Muscle of leg (tissue), 11 donors: ENCODE results near the gene SH3RF1. TPM values are rescaled to one million over a fixed set of nuclear protein-coding genes. Genes with fewer than 3 reads are reported as not detected.

ENCODE experiments used
- DNase-seq: peaks from one replicate; pipeline ENCODE4 v3.0.0; 2013
- H3K27ac ChIP-seq: one replicate; pipeline ENCODE4 v1.5.1; 2013; ENCODE audit warnings: mild to moderate bottlenecking, low read length, control low read depth
- H3K27me3 ChIP-seq: one replicate; pipeline ENCODE4 v1.6.1; 2013; ENCODE audit warnings: low read length; ENCODE audit not compliant: control insufficient read depth, insufficient read depth
- H3K36me3 ChIP-seq: one replicate; pipeline ENCODE4 v1.6.1; 2013; ENCODE audit warnings: low read length; ENCODE audit not compliant: control insufficient read depth, insufficient read depth
- H3K4me1 ChIP-seq: one replicate; pipeline ENCODE4 v1.6.1; 2013; ENCODE audit warnings: low read length; ENCODE audit not compliant: control insufficient read depth, insufficient read depth
- H3K4me3 ChIP-seq: one replicate; pipeline ENCODE4 v1.5.1; 2013; ENCODE audit warnings: low read length, control low read depth
- H3K9me3 ChIP-seq: replicated peaks from 2 replicates; pipeline ENCODE4 v1.6.1; 2013; ENCODE audit warnings: low read depth, low read length; ENCODE audit not compliant: control insufficient read depth
- WGBS: methylation state at CpG from one replicate; pipeline ENCODE4 v1.1.5; 2013; ENCODE audit warnings: missing lambda C conversion rate; ENCODE audit not compliant: insufficient coverage; 5-methylcytosine and 5-hydroxymethylcytosine counted together
- polyA plus RNA-seq, 8 donors: library from polyadenylated mRNA; unstranded; fragments of 120-200 nt; gene quantifications; one replicate each; pipeline versions ENCODE4 v1.2.1 to v1.2.3, GENCODE V29; 2013; ENCODE audit warnings: inconsistent platforms in 1 of 8, low replicate concordance in 1 of 8; ENCODE audit not compliant: insufficient read length in 8 of 8, insufficient read depth in 1 of 8
- total RNA-seq: library from RNA; stranded (reverse); fragments of 120-200 nt; gene quantifications from one replicate; pipeline ENCODE4 v1.2.4, GENCODE V29; 2013

SH3RF1 gene
- total and polyA plus RNA-seq, 9 donors, result 10.7 to 19.4 (median 16.3) TPM

DNA sequence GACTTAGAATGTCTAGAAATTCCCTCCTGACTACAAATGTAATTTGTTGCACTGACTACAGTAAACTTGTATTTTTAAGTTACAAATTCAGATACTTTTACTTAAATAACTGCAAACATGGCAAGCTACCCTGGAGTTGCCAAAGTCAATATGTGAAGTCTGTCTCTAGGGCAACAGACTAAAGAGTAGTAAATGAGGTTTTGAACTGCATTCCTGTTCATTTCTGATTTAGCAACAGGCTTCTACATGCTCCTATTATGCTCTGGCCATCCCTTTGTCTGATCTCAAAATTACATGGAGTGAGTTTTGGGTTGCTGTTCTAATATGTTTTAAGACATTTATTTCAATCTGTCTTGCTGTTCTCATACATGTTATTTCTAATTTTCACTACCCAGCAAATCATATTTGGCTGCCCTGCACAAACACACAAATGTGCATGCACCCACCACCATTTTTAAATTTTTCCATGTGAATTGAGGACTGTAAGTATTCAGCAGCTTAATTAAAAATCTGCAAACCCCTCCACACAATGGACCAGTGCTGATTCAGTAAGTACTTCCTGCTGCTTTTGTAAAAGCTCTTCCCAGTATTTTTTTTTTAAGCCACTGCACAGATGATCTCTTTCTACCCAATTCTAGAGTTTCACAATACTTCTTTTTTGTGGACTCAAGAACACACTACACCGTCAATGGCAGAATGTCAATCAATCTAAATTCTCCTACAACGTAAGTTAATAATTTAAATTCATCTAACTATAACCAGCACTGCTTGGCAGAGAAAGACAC, 26.7 kb downstream of the SH3RF1 start:
- Histone ChIP-seq H3K9me3 (no peaks in the 10 kb centered on the region), H3K4me1 (peaks cover 5% of the 10 kb centered on the region), H3K27ac (no peak overlapping the region), H3K36me3 (no peaks in the 10 kb centered on the region), H3K4me3 (no peak overlapping the region), H3K27me3 (no peaks in the 10 kb centered on the region)
- WGBS, result no CpG with 5 or more reads among the region's 2 CpGs
- DNase-seq, result peak; percentile 54

DNA sequence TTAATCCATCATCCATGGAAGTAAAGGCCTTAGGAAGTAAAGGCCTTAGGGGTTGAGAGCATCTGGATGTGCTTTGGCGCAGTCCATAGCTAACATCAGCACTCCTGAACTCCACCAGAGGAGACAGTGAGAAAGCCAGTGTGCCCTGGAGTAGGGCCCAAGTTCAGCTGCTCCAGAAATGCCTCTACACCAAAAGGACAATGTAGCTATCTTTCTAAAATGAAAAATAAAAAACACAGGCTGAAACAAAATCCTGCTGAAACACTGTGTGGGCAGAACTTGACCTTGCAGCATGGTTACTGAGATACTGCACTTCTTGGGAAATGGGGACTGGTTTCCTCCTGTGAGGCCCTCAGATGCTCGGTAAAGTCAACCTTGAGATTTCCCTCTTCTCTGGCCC, 29.3 kb downstream of the SH3RF1 start:
- Histone ChIP-seq H3K4me1 (peaks cover 10% of the 10 kb centered on the region), H3K4me3 (no peak overlapping the region), H3K36me3 (no peaks in the 10 kb centered on the region), H3K9me3 (no peaks in the 10 kb centered on the region), H3K27me3 (no peaks in the 10 kb centered on the region), H3K27ac (no peak overlapping the region)
- DNase-seq, result no peak
- 100% methylated on average over 1 of the region's 2 CpGs for WGBS

DNA sequence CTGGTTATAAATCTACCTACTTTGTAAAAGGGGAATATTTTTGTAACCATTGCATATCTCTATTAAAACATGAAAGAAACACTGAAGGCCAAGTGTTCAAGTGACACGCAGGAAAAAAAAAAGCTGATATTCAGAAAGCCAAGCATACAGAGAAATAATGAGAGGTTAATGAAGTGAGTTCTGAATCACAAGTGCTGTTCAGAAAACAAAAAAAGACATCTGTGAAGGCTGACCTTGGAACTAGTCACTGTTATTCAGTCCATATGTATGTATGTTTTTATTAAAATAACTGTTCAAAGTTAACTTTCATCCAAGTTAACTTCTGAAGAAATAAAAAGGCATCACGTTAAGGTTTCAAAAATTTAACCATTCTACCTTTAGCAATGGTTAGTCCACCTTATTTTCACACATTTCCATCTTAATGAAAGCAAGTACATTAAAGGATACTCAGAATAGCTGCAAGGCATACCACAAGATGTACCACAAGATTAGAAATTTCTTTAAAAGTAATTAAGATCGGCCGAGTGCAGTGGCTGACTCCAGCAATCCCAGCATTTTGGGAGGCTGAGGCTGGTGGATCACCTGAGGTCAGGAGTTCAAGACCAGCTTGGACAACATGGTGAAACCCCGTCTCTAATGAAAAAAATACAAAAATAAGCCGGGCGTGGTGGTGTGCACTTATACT, 31.4 kb downstream of the SH3RF1 start:
- 92% methylated on average over 3 of the region's 7 CpGs for WGBS

DNA sequence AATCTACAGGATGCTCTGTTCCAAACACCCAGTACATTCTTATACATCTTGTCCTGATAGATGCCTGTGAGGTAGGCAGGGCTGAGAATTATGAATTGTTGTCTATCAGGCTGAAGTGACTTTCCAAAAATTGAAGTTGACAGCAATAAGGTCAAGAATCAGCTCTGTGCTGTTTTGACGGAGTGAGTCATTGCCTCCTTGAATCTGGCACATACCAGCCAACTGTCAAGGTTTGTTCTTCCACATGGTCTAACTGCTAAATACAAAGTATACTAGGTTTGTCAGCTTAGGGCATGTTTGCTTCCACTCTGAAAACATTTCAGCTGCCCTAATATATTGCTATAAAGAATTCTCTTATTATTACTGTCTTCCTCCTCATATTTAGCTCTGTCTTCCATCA, 32.3 kb downstream of the SH3RF1 start:
- no peak for DNase-seq
- no peaks in the 10 kb centered on the region for H3K27me3 ChIP-seq
- peaks cover 10% of the 10 kb centered on the region for H3K4me1 ChIP-seq
- H3K4me3 ChIP-seq, result no peak overlapping the region
- no peaks in the 10 kb centered on the region for H3K9me3 ChIP-seq
- no peaks in the 10 kb centered on the region for H3K36me3 ChIP-seq
- no CpG with 5 or more reads among the region's 1 CpG for WGBS
- H3K27ac ChIP-seq, result no peak overlapping the region

More for the DNA sequence above, 31.4 kb downstream of the SH3RF1 start:
- DNase-seq, result no peak
- Histone ChIP-seq H3K4me1 (peaks cover 10% of the 10 kb centered on the region), H3K36me3 (no peaks in the 10 kb centered on the region), H3K27me3 (no peaks in the 10 kb centered on the region), H3K9me3 (no peaks in the 10 kb centered on the region), H3K4me3 (no peak overlapping the region), H3K27ac (no peak overlapping the region)

DNA sequence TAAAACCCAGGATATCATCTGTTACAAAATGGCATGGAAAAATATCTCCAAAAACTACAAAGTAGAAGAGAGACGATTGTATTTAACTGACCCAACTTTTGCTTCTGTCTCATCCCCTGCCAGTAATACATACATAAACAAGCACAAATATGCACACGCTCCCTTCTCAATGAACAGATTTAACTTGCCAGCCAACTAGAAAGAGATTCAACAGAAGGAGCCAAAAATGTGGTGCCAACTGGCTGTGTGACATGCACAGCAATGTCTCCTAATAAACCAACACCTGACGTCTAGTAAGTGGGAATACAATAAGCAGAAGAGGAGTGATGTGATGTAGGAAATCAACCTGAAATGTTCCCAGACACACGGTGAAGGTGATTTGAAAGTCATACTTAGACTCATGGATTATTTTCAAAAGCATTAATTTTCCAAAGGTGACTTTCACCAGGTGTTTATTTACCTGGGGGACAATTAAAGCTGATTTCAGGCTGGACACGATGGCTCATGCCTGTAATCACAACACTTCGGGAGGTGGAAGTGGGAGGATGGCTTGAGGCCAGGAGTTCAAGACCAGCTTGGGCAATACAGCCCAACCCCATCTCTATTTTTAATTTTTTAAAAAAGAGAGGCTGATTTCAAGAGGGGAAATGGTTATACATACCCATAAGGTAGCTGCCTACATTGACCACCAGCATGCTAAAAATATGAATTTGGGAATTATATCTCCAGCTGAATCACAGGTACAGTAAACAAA, 33.7 kb downstream of the SH3RF1 start:
- Histone ChIP-seq H3K4me1 (peaks cover 10% of the 10 kb centered on the region), H3K9me3 (no peaks in the 10 kb centered on the region), H3K36me3 (no peaks in the 10 kb centered on the region), H3K4me3 (no peak overlapping the region), H3K27ac (no peak overlapping the region), H3K27me3 (no peaks in the 10 kb centered on the region)
- no CpG with 5 or more reads among the region's 6 CpGs for WGBS
- DNase-seq, result peak; percentile 62

DNA sequence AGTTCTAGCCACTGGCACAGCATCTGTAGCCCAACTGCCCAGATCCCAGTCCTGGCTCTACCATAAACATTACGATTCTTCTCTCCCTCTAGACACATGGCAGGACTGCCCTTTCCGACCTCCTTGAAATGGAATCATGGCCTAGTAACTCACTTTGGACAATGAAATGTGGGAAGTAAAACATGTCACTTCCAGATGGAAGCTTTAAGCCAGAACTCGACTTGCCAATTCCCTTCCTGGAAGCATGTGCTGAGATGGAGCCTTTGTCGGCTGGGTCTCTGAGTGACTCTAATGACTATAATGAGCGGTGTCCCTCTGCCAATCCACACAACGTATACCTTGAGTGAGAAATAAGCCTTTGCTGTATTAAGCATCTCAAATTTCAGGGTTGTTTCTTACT, 34.7 kb downstream of the SH3RF1 start:
- Histone ChIP-seq H3K27me3 (no peaks in the 10 kb centered on the region), H3K4me1 (peaks cover 4% of the 10 kb centered on the region), H3K9me3 (no peaks in the 10 kb centered on the region), H3K36me3 (no peaks in the 10 kb centered on the region), H3K4me3 (no peak overlapping the region), H3K27ac (no peak overlapping the region)
- 25% methylated on average over 2 of the region's 6 CpGs for WGBS
- no peak for DNase-seq

DNA sequence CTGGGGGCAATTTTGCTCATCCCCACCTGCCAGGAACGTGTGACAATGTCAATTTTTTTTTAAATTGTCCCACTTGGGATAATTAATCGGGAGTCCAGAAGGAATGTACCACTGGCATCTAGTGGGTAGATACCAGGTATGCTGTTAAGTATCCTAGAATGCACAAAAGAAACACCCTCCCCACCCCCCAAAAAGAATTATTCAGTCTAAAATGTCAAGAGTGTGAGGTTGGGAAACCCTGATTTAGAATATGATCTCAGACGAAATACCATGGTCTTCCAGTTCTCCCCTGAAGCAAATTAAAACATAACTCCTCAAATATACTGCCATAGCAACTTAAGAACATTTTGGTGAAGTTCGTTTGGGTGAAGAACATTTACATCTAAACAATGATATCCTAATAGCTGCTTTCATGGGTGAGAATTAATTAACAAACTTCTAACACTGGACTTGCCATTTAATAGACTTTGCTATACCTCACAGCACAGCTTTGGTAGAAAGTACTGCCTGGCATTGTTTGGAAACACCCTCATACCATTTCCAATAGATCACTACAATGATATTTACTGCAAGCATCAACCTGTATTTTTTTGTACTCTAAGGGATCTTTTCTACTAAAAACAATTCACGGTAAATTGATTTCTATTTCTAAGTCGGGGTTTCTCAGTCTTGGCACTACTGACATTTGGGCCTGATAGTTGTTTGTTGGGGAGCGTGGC, 36.5 kb downstream of the SH3RF1 start:
- WGBS, result no CpG with 5 or more reads among the region's 7 CpGs
- no peak overlapping the region for H3K27ac ChIP-seq
- DNase-seq, result no peak
- no peak overlapping the region for H3K4me3 ChIP-seq
- H3K4me1 ChIP-seq, result peaks cover 4% of the 10 kb centered on the region
- H3K36me3 ChIP-seq, result no peaks in the 10 kb centered on the region
- no peaks in the 10 kb centered on the region for H3K27me3 ChIP-seq
- H3K9me3 ChIP-seq, result no peaks in the 10 kb centered on the region

DNA sequence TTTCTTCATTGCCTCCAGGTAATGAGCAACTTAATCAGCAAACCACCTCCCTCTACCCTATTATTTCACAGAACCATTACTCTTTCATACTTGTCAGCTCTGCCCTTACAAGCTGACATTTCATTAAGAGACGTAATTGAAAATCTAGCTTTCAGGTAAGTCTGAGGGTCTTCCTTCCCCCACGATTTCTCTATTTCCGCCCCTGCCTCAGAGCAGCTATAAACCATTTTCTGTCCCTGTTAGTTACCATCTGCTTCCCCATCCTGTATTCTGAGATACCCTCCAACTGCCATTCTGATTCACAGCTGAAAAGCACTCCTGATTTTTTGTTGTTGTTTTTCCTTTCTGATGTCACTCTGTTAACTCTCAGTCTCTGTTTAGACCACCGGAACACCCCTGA, 37.1 kb downstream of the SH3RF1 start:
- Histone ChIP-seq H3K36me3 (no peaks in the 10 kb centered on the region), H3K4me3 (no peak overlapping the region), H3K27me3 (no peaks in the 10 kb centered on the region), H3K4me1 (peaks cover 4% of the 10 kb centered on the region), H3K9me3 (no peaks in the 10 kb centered on the region), H3K27ac (no peak overlapping the region)
- 88% methylated on average over 4 of the region's 4 CpGs for WGBS
- no peak for DNase-seq

DNA sequence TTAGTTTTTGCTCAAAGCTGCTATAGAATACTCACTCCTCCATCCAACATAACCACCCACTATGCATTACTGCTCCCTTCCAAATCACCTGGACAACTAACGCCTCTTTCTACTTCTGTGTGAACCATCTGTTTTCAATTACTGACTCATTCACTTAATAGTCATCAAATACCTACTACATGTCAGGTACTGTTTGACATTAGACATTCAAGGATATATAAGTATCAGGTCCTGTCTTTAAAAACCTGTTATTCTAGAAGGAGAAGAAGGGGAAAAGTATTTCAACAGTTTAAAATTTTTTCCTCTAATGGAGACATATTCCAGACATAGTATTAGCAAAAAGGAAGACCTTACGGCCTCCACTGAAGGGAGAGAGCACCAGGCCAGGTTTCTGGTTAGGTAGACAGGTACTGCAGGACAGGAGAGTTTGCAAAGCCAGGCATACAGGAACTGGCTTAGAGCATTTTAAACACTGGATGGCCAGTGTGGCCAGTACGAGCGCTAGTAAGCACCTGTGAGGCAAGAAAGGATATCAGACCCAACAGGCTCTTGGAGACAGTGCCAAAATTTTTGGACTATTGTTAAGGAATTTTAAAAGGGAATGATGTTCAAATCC, 39.0 kb downstream of the SH3RF1 start:
- H3K36me3 ChIP-seq, result no peaks in the 10 kb centered on the region
- H3K27ac ChIP-seq, result no peak overlapping the region
- no peak for DNase-seq

More for the DNA sequence above, 39.0 kb downstream of the SH3RF1 start:
- 82% methylated on average over 4 of the region's 4 CpGs for WGBS
- H3K4me1 ChIP-seq, result no peaks in the 10 kb centered on the region
- no peaks in the 10 kb centered on the region for H3K9me3 ChIP-seq
- no peak overlapping the region for H3K4me3 ChIP-seq
- no peaks in the 10 kb centered on the region for H3K27me3 ChIP-seq
